HG03469 (cell line): ENCODE results near the gene FGF22.

Experiments
- ATAC-seq: cut with Tn5 transposase; IDR thresholded peaks from one replicate; pipeline ENCODE4 v1.9.1; 2021; ENCODE audit warnings: mild to moderate bottlenecking, moderate library complexity, moderate number of reproducible peaks; ENCODE audit not compliant: unreplicated experiment

FGF22 gene

GRCh38 chr19:641702-642101, 2.0 kb downstream of the FGF22 start:
- ATAC-seq: no peak

- ATAC-seq: no peak
Measured at GRCh38 chr19:642767-643727, 3.4 kb downstream of the FGF22 start.

GRCh38 chr19:643736-644135, 4.1 kb downstream of the FGF22 start:
- ATAC-seq: no peak

GRCh38 chr19:644363-644762, 4.7 kb downstream of the FGF22 start:
- no peak for ATAC-seq

GRCh38 chr19:644789-645188, 5.1 kb downstream of the FGF22 start:
- ATAC-seq: no peak

GRCh38 chr19:645912-646778, 6.5 kb downstream of the FGF22 start:
- ATAC-seq: no peak

GRCh38 chr19:646779-647565, 7.3 kb downstream of the FGF22 start:
- ATAC-seq: no peak

GRCh38 chr19:647566-648284, 8.0 kb downstream of the FGF22 start:
- no peak for ATAC-seq

GRCh38 chr19:648305-648704, 8.6 kb downstream of the FGF22 start:
- no peak for ATAC-seq

- ATAC-seq: no peak
Measured at GRCh38 chr19:648904-649801, 9.5 kb downstream of the FGF22 start.

- no peak for ATAC-seq
Measured at GRCh38 chr19:650121-650520, 10.4 kb downstream of the FGF22 start.

- ATAC-seq: no peak
Measured at GRCh38 chr19:651114-651818, 11.6 kb downstream of the FGF22 start.

GRCh38 chr19:651991-652390, 12.3 kb downstream of the FGF22 start:
- no peak for ATAC-seq

- no peak for ATAC-seq
Measured at GRCh38 chr19:652467-653389, 13.0 kb downstream of the FGF22 start.

- ATAC-seq: no peak
Measured at GRCh38 chr19:653425-653824, 13.7 kb downstream of the FGF22 start.

GRCh38 chr19:655691-656090, 16.0 kb downstream of the FGF22 start:
- no peak for ATAC-seq

GRCh38 chr19:656751-657559, 17.3 kb downstream of the FGF22 start:
- ATAC-seq: no peak
